ENCODE measurements around the gene KIRREL3.

KIRREL3 gene

GRCh38 chr11:126519764-126520734, 480.5 kb downstream of the KIRREL3 start:
- DNase-seq = no peak

GRCh38 chr11:126518972-126519690, 481.4 kb downstream of the KIRREL3 start:
- no peak for DNase-seq

GRCh38 chr11:126518071-126518971, 482.2 kb downstream of the KIRREL3 start:
- DNase-seq = no peak

- DNase-seq = no peak
Measured at GRCh38 chr11:126515501-126515900, 485.1 kb downstream of the KIRREL3 start.

GRCh38 chr11:126514061-126514693, 486.4 kb downstream of the KIRREL3 start:
- no peak for DNase-seq

- DNase-seq = no peak
Measured at GRCh38 chr11:126512741-126513715, 487.5 kb downstream of the KIRREL3 start.

GRCh38 chr11:126512251-126512650, 488.3 kb downstream of the KIRREL3 start:
- no peak for DNase-seq

- no peak for DNase-seq
Measured at GRCh38 chr11:126511475-126512115, 489.0 kb downstream of the KIRREL3 start.

- DNase-seq = no peak
Measured at GRCh38 chr11:126510621-126511370, 489.8 kb downstream of the KIRREL3 start.

GRCh38 chr11:126507646-126508045, 492.9 kb downstream of the KIRREL3 start:
- no peak for DNase-seq

- no peak for DNase-seq
Measured at GRCh38 chr11:126506789-126507188, 493.8 kb downstream of the KIRREL3 start.

GRCh38 chr11:126502982-126503381, 497.6 kb downstream of the KIRREL3 start:
- no peak for DNase-seq

GRCh38 chr11:126502159-126502558, 498.4 kb downstream of the KIRREL3 start:
- no peak for DNase-seq

GRCh38 chr11:126501641-126502040, 498.9 kb downstream of the KIRREL3 start:
- DNase-seq = no peak

- DNase-seq = no peak
Measured at GRCh38 chr11:126500981-126501380, 499.6 kb downstream of the KIRREL3 start.

GRCh38 chr11:126499131-126499752, 501.3 kb downstream of the KIRREL3 start:
- no peak for DNase-seq

- DNase-seq = no peak
Measured at GRCh38 chr11:126498281-126498680, 502.3 kb downstream of the KIRREL3 start.

- DNase-seq = no peak
Measured at GRCh38 chr11:126497581-126498122, 502.9 kb downstream of the KIRREL3 start.
